NCI-H2171 treated with DMSO at 0.1 percent for 48 hours (cell line): ENCODE measurements around the gene TFAP2B.
A peak's percentile ranks its signal among the peaks of the same experiment; 100 is the strongest.

Experiments
- DNase-seq: peaks from one replicate; lab custom pipeline; 2025; lab: John Stamatoyannopoulos, UW

Gene TFAP2B

DNA sequence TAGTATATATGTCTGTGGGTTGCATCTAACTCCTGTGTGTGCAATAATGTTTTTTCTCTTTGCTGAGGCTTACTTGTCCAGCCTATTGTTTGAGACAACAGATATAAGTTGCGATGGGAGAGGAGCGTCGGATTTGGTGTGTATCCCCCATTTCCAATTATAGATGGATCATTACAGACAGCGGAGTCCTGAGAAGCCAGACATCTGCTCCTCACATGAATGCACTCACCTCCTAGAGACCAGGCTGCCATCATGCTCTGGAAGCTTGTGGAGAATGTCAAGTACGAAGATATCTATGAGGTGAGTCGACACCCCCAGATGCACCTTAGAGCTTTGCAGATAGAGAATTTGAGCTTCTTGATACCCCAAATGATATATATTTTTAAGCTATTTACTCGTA lies at the start of gene TFAP2B:
Gene TFAP2B, plus strand, starts transcription at position 199 of the 400 bp plus-strand sequence. Its CDS starts 21 bp downstream, at position 220.
- DNase-seq: no peak

DNA sequence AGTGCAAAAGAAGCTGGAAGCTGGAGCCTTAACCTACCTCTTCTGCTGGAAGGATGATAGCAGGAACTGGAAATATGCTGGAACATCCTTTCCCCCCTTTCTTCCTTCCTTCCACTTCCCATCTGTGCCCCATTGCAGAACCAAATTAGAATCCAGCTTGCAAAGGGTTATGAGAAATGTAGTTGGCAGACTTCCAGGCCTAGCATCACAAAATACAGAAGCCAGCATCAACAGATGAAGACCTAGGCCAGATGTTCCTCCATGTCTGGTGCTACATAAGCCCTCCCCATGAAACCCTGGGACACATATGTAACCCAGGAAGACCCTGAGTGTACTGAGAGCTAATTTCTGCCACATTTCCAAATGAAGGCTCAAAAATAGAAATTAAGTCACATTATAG lies 40.0 kb upstream of the TFAP2B start:
- peak; percentile 34 for DNase-seq

DNA sequence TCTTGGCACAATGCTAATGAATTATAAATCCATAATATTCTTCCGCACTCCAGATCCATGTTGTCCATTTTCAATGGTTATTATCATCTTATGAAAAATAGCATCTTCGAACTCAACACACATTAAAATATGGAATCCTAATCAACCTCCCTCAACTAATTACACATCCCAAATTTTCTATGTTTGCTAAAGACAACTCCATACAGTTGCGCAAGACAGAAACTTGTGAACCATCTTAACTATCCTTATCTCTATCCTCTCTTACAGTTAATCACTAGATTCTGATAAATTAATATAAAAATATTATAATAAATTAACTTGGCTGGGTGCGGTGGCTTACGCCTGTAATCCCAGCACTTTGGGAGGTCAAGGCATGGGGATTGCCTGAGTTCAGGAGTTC lies 38.3 kb upstream of the TFAP2B start:
- DNase-seq: no peak

DNA sequence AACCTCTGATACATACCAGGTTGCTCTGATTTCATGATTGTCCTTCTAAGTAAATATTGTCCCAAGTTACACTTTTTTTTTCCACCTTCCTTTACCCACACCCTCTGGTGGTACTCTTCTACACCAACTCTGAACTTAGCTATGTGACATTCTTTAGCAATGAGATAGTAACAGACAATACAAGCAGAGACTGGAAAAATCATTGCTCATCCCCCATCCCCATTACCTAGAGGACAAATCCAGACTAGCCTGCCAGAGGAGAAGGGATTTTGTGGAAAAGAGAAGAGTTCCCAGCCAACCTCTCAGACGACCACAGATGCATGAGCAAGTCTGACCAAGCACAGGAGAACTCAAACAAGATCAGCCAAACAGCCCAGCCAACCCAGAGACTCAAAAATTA lies 32.8 kb upstream of the TFAP2B start:
- no peak for DNase-seq

DNA sequence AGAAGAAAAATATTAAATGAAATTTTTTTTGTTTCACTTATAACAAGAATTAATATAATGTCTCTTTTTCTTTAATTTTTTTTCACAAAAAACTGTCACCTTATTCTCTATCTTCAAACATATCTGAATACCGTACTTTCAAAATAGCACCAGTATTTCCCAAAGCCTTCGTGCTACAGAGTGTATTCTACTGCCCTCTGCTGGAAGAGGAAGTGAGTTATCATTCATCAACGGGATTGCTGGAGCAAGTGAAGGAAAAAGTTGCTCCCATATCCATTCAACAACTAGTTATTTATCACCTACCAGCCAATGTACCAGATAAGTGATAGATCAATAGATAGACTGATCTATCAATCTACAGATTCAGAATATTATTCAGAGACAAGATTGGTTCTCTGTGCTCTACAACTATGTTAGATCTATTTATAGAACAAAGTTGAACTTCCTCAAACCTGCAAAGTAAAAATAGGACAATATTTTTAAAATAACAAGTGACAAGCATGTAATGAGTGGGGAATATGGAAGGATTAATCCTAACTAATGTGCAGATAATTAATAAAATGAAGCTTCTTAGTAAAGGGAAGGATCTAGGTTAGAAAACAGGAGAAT lies 26.7 kb upstream of the TFAP2B start:
- peak; percentile 27 for DNase-seq

DNA sequence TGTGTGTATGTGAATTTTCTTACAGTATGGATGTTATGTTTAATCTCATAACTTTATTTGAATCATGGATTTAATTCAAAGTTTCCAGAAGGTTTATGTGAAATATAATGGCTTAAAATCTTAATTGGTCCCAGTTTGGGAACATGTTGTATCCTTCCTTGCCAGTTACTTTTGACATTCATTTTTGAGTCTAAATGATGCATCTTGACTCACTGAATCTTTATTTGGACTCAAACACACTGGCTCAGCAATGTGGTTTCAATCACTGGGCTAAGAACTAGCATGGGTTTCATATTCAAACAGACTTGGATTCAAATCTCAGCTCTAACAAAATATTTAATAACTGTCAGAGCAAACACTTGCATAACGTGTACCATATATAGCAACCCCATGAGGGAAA lies 25.9 kb upstream of the TFAP2B start:
- DNase-seq: no peak

DNA sequence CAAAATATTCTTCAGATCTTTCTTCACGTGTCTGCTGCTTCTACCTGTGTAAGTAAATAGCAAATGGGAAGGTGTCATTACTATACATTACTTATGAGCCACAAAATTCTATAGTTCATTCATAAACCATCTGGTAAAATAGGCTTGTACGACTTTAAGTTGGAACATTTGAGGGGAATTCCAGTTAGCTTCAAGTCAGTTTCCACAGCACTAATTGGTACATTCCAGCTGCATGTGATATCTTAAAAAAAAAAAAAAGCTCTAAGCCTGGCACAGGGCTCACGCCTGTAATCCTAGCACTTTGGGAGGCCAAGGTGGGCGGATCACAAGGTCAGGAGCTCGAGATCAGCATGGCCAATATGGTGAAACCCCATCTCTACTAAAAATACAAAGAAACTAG lies 23.1 kb upstream of the TFAP2B start:
- no peak for DNase-seq

DNA sequence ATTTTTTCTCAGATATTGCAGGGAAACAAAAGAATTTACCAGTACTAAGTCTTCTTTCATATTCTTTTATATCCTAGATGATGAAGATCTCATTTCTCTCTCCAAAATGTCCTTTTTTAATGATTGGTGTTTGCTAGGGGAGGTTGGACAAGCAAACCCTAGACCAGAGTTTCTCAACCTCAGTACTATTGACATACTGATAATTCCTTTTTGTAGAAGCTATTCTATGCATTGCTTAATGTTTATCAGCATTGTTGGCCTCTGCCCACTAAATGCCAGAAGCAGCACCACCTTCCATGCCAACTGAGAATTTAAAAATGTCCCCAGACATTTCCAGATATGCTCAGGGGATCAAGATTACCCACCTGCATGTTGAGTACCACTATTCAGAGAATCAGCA lies 14.4 kb upstream of the TFAP2B start:
- DNase-seq: no peak

DNA sequence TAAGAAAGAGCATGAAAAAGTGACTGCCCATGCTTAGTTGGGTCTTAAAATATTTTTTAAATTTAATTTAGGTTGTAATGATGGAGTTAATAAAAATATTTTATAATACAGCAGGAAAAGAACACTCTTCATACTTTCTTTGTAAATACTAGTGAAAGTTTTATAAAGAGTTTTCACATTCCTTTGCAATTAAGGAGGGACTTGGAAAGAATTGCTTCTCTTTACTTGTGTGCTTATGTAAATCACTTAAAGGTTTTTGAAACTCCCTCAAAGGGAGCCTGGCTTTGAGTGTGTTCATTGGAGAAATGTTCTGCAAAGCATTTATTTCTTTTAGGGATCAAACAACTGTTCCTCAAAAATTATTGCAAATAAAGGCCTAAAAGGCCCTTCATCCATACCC lies 11.6 kb upstream of the TFAP2B start:
- no peak for DNase-seq

DNA sequence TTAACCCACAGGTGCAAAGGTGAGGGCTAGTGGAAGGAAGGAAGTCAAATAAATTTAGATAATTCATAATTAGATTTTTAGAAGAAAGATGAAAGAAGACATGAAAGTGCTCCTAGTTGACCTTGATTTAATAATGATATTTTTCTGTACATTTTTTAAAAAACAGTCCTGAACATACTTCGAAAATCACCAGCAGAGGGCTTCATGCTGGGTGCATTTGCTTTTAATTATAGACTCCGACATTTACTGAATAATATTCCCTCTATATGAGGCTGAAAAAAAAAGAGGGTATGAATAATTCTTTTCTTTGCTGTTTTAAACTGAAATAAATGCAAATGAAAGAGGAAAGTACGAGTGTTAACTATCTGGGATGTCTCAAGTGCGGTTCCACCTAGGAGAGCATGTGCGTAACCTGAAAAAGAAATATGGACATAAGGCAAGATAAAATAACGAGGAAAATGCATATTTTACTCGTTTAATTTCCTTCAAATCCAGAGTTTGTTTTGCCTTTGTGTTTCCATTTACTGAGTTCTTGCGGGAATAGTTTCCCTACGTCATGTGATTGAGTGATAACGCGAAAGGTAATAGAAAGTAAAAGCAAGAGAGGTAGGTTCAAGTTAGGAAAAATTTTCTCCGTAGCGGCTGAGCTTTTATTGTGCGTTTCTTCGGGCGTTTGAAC lies 3.1 kb upstream of the TFAP2B start:
- no peak for DNase-seq

DNA sequence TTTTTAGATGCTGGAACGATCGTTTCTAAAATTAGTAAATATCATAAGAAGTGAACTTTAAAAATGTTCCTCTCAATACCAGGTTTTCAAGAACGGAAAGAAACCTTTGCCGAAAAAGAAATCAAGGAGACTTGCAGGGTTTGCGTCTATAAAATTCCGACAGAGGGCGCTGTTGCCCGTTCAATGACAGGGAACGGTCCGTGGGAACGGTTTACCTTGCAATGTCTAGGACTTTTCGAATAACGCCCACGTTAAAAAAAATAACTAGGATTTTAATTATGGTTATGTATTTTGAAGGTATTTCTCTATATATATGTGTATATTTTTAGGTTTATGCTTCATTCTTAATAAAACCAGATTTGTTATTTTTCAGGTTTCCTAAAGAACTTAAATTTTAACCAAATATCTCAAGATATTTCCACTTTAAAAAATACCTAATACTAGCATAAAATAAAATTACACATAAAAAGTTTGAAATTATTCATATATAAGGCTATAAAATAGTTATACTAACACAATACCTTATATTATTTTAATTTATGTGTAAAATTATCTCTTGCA lies 2.5 kb upstream of the TFAP2B start:
- peak; percentile 64 for DNase-seq

DNA sequence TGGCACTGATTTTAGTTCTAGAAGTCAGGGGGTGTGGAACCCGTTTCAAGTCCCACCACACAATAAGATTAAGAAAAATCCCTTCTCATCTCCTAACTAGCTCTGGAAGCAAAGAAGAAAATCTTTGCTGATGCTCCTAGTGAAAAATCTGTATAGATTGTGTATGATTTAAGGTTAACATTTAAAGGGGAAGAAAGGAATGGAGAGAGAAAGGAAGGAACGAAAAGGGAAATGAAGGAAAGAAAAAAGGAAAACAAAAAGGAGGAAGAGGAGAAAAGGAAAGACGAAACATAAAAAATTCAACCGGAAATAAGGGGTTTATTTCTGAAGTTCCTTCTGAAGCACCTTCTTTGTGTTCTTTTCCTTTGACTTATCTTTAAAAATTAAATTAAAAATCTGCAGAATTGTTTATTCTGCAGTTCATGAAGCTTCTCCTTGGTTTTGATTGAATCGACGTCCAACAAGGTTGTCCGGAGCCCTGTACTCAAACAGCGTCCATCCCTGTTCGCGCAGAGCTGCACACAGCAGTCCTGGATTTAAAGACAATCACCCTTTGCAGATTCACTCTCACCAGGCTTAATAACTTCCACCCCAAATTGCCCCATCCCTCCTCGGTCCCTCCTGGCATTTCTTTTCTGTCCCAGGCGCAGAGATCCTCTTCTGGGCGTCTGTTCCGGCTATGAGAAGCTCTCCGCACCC lies 1.6 kb upstream of the TFAP2B start:
- no peak for DNase-seq

DNA sequence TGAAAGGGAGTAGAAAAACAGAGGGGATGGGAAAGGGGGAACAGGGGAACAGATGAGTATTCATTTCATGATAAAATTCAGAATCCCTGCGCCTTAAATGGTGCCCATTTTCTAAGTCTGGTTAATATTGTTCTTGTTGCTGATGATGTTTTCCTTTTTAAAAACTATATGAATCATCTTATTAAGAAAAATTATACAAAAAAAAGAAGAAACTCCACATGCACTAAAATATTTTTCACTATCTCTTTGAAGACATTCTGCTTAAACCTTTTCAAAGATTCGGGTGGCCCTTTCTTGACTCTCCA lies 1.1 kb upstream of the TFAP2B start:
- no peak for DNase-seq

DNA sequence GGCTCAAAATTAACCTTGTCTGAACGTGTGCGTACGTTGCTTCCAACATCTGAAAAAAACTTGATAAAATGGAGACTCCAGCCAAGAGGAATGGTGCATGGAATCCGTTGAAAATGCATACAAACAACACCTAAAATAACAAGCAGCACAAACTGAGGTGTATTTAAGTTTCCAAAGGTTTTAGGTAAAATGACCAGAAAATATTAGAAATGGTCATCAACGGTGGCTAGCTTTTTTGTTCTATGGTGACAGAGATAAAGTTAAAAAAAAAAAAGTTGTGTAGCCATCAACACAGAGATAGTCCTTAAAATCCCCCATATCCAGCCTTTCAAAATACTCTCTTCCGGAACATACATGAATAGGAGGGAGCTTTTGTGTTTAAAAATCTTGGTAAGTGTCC lies 651 bp upstream of the TFAP2B start:
- no peak for DNase-seq

DNA sequence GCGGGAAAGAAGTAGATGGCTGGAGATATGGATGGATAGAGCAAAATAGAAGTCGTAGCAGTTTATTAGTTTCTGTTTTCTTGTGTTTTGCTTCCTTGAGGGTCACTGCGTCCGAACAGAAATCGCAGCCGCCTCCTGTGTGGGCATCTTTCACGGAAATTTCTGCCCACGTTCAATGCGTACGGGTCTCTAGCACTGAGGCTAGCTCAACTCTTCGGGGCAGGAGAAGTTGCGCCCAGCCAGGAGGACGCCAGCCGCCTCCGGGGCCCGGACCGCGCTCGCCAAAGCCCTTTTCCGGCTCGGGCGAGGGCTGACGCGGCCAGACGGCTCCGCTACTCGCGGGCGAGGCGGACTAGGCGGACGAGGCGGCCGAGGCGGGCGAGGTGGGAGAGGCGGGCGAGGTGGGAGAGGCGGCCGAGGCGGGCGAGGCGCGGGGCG lies 814 bp downstream of the TFAP2B start:
- no peak for DNase-seq

DNA sequence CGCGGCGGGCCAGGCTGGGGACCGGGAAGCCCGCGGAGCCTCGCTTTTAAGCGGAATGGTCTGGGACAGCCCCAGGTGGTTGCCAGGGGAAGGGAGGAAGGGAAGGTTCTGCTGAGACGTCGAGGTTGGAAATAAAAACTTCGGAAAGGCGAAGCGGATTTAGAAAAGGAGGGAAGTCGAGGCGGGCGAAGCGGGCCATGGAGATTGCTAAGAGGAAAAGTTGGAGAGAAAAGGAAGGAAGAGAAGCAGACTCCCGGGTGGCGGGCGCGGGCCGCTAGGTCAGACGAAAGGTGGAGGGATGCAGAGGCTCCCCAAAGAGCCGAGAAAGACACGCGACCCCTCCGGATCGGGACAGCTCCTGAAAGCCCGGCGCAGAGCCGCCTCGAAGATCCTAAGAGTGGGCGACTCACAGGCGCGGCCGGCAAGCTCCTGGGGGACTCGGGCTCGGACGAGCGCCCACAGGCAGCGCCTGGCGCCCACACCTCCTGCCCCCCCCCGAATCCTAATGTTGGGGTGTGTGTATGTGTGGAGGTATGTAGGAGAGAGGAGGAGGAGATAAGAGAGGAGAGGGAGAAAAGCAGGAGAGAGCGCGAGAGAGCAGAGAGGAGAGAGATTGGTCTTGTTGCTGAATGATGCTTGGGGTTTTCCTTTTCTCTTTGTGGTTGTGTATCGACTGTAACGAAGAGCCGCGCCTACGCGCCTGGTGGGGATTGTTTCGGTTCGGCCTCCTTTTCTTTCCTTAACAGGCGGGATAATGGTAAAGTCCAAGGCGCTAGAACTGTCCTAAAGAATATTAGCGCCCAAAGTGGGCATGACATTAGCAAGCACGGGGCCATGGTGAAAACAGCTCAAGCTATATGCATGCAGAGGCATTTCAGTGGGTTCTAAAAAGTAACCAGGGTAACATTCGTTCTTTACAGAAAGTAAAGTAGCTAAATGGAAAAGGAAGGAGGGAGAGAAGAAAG lies 1.5 kb downstream of the TFAP2B start:
- DNase-seq: no peak

DNA sequence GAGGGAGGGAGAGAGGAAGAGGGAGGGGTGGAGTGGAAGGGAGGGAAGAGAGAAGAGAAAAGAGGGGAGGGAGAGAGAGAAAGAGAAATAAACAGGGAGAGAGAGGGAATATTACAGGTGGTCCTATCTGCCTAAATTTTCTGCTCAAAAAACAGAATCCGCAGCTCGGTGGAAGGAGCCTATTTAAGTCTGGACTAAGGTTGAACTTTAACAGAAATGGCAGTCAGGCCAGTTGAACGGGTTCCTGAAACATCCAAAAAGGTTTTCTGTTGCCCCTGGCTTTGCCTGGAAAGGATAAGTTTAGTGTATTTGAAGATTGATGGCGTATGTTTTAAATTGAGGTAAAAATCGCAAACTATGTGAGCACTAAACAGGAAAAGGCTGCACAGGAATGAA lies 2.2 kb downstream of the TFAP2B start:
- DNase-seq: no peak

DNA sequence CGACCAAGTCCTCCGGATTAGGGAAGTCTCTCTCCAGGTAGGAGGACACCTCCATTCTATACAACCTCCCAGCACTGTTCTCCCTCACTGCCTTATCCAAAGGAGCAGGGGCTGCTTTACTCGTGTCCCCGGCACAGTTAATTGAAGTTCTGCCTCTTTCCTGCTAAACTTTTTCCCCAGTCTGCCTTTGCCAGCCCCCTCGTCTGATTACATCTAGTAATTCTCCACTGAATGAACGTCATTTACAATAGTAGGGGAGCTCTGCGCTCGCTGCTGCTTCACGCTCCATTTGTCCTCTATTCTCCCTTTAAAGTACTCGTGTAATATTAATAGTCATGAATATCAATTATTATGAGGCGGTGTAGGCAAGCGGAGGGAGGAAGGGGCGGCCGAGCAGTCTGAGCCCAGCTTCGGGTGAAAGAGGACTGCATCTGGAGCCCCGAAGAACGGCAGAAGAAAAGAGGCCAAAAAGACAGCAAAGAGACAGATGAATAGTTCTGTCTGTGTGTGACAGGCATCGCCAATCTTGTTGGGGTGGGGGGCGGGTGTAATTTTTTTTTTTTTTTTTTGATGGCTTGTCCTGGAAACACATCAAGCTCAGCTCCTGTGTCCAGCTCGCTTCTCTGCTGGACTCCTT lies 2.9 kb downstream of the TFAP2B start:
- no peak for DNase-seq

DNA sequence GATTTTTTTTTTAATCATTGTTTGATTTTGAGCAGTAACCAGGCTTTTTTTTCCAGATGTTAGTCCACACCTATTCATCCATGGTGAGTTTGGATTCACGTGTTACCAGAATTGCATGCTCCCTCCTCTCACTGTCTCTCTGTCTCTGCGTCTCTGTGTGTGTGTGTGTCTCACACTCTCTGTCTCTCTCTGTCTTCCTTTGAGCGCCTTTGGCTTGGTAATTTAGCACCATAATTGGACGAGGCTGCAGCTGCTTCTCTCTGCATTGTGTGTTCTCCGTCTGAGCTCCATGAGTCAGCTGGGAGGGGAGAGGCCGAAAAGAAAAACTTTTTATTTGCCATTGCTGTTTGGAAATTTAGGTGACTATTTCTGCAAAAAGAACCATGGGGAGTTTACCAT lies 3.4 kb downstream of the TFAP2B start:
- no peak for DNase-seq

DNA sequence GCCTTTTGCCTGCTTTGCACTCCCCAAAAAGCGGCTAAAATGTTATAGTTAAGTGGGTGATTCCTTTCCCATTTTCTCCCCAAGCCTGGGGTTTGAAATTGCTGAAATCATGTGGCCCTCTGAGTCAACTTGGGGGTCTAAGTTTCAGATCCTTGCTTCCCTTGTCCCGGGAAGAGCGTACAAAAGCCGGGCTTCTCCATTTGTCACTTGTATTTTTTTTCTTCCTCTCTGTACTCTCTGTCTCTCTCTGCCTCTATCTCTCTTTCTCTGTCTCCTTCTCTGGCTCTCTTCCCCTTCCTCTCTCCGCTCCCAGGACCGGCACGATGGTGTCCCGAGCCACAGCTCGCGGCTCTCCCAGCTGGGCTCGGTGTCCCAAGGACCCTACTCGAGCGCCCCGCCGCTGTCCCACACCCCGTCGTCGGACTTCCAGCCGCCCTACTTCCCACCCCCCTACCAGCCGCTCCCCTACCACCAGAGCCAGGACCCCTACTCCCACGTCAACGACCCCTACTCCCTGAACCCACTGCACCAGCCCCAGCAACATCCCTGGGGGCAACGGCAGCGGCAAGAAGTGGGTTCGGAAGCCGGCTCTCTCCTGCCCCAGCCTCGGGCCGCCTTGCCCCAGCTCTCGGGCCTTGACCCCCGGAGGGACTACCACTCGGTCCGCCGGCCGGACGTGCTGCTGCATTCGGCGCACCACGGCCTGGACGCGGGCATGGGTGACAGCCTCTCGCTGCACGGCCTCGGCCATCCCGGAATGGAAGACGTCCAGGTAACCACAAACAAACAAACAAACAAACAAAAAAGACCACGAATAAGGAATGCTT lies 4.6 kb downstream of the TFAP2B start:
- no peak for DNase-seq

DNA sequence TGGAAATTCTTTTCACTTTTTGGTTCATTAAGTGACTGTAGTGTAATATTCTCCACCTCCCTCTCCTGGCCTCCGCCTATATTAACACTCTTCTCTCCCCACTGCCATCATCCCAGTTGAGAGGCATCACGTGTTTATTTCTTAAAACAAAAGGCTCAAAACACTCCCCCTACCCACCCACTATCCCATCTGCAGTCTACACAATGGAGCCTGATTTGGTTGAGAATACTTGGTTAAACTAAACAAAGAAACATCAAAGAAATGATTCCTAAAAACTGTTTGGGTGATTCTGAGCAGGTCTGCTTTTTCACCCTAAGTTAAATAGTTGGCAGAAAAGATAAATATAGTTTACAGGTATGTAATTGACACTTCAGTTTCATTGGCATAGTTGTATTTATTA lies 5.9 kb downstream of the TFAP2B start:
- no peak for DNase-seq
